H9 (cell line): Measurements from ENCODE around the gene RANBP9. TPM values are rescaled to one million over a fixed set of nuclear protein-coding genes. Genes with fewer than 3 reads are reported as not detected.

ENCODE experiments used
- DNase-seq: peaks from one replicate; pipeline ENCODE4 v3.0.0-alpha.2; 2017
- H2AFZ ChIP-seq: one replicate; pipeline ENCODE4 v1.6.1; 2013; ENCODE audit warnings: mild to moderate bottlenecking, low read length, control low read depth, moderate library complexity
- H2AK5ac ChIP-seq: 2 replicates; pipeline ENCODE4 v1.6.1; 2013; ENCODE audit warnings: low read length, control low read depth, mixed read lengths; ENCODE audit not compliant: insufficient read length
- H2BK120ac ChIP-seq: one replicate; pipeline ENCODE4 v1.6.1; 2013; ENCODE audit warnings: low read depth, mild to moderate bottlenecking, low read length, control low read depth, inconsistent platforms; ENCODE audit not compliant: poor library complexity, severe bottlenecking
- H2BK12ac ChIP-seq: 2 replicates; pipeline ENCODE4 v1.6.1; 2013; ENCODE audit warnings: low read length, control low read depth, mixed read lengths, low read depth; ENCODE audit not compliant: insufficient read length
- H2BK15ac ChIP-seq: 2 replicates; pipeline ENCODE4 v1.6.1; 2013; ENCODE audit warnings: low read depth, low read length, control low read depth
- H2BK20ac ChIP-seq: one replicate; pipeline ENCODE4 v1.6.1; 2013; ENCODE audit warnings: low read depth, mild to moderate bottlenecking, low read length, control low read depth, inconsistent platforms; ENCODE audit not compliant: poor library complexity, severe bottlenecking
- H2BK5ac ChIP-seq: 2 replicates; pipeline ENCODE4 v1.6.1; 2013; ENCODE audit warnings: low read length, control low read depth, mixed read lengths; ENCODE audit not compliant: insufficient read length
- H3K14ac ChIP-seq: 2 replicates; pipeline ENCODE4 v1.6.1; 2013; ENCODE audit warnings: low read length, control low read depth; ENCODE audit not compliant: insufficient read depth
- H3K18ac ChIP-seq: 2 replicates; pipeline ENCODE4 v1.6.1; 2013; ENCODE audit warnings: low read depth, mild to moderate bottlenecking, mixed read lengths, low read length, control low read depth; ENCODE audit not compliant: insufficient read length
- H3K23ac ChIP-seq: 2 replicates; pipeline ENCODE4 v1.6.1; 2013; ENCODE audit warnings: low read length, control low read depth, mixed read lengths, low read depth; ENCODE audit not compliant: insufficient read length
- H3K23me2 ChIP-seq: 2 replicates; pipeline ENCODE4 v1.6.1; 2013; ENCODE audit warnings: low read depth, mild to moderate bottlenecking, mixed read lengths, low read length, control low read depth; ENCODE audit not compliant: insufficient read length, poor library complexity, severe bottlenecking
- H3K27ac ChIP-seq: 2 replicates; pipeline ENCODE4 v1.5.1; 2013; ENCODE audit warnings: low read length, control low read depth, mixed read lengths, low read depth; ENCODE audit not compliant: insufficient read length
- H3K27me3 ChIP-seq: 2 replicates; pipeline ENCODE4 v1.6.1; 2013; ENCODE audit warnings: low read length, control low read depth, inconsistent platforms; ENCODE audit not compliant: insufficient read depth
- H3K4ac ChIP-seq: 2 replicates; pipeline ENCODE4 v1.6.1; 2013; ENCODE audit warnings: low read depth, mild to moderate bottlenecking, control low read depth, inconsistent platforms, low read length, moderate library complexity
- H3K4me1 ChIP-seq: 2 replicates; pipeline ENCODE4 v1.6.1; 2013; ENCODE audit warnings: low read length, control low read depth, inconsistent platforms; ENCODE audit not compliant: insufficient read depth
- H3K4me2 ChIP-seq: 2 replicates; pipeline ENCODE4 v1.6.1; 2013; ENCODE audit warnings: low read length, control low read depth, mixed read lengths; ENCODE audit not compliant: insufficient read length, insufficient read depth
- H3K56ac ChIP-seq: 2 replicates; pipeline ENCODE4 v1.6.1; 2013; ENCODE audit warnings: low read depth, mild to moderate bottlenecking, mixed read lengths, low read length, control low read depth; ENCODE audit not compliant: insufficient read length
- H3K79me1 ChIP-seq: 2 replicates; pipeline ENCODE4 v1.6.1; 2013; ENCODE audit warnings: low read depth, mild to moderate bottlenecking, moderate library complexity, low read length, control low read depth, inconsistent platforms; ENCODE audit not compliant: insufficient read depth, poor library complexity, severe bottlenecking
- H3K79me2 ChIP-seq: 2 replicates; pipeline ENCODE4 v1.6.1; 2013; ENCODE audit warnings: low read length, control low read depth, inconsistent platforms; ENCODE audit not compliant: insufficient read depth
- H3K9ac ChIP-seq: 2 replicates; pipeline ENCODE4 v1.6.1; 2013; ENCODE audit warnings: low read length, control low read depth, mixed read lengths; ENCODE audit not compliant: insufficient read length; ENCODE audit errors: extremely low read depth
- H3K9me3 ChIP-seq: one replicate; pipeline ENCODE4 v1.6.1; 2013; ENCODE audit warnings: low read depth, low read length, inconsistent platforms; ENCODE audit not compliant: control insufficient read depth
- H3T11ph ChIP-seq: one replicate; pipeline ENCODE4 v1.6.1; 2013; ENCODE audit warnings: mild to moderate bottlenecking, low read length, control low read depth, inconsistent platforms
- H4K20me1 ChIP-seq: one replicate; pipeline ENCODE4 v1.6.1; 2013; ENCODE audit not compliant: control insufficient read depth, insufficient read length, insufficient read depth
- H4K5ac ChIP-seq: 2 replicates; pipeline ENCODE4 v1.6.1; 2013; ENCODE audit warnings: low read depth, mild to moderate bottlenecking, mixed read lengths, low read length, control low read depth; ENCODE audit not compliant: insufficient read length
- H4K8ac ChIP-seq: replicated peaks from 2 replicates; pipeline ENCODE4 v1.6.1; 2013; ENCODE audit warnings: low read length, control low read depth, mixed read lengths, low read depth; ENCODE audit not compliant: insufficient read length
- H4K91ac ChIP-seq: 2 replicates; pipeline ENCODE4 v1.6.1; 2013; ENCODE audit warnings: low read depth, mild to moderate bottlenecking, moderate library complexity, mixed read lengths, low read length, control low read depth; ENCODE audit not compliant: insufficient read length
- H3K27ac Mint-ChIP-seq, 3 experiments: 2 replicates in 2 of 3; 3 replicates in 1 of 3; pipeline ENCODE4 v1.8.0; 2020 to 2021; ENCODE audit warnings: mixed read lengths in 3 of 3, mild to moderate bottlenecking in 1 of 3, moderate library complexity in 1 of 3
- H3K27me3 Mint-ChIP-seq: 2 replicates; pipeline ENCODE4 v1.8.0; 2021; ENCODE audit warnings: low read depth, mild to moderate bottlenecking, moderate library complexity, mixed read lengths
- H3K36me3 Mint-ChIP-seq, 3 experiments: 2 replicates in 2 of 3; 3 replicates in 1 of 3; pipeline ENCODE4 v1.8.0; 2020 to 2021; ENCODE audit warnings: low read depth in 3 of 3, mixed read lengths in 3 of 3; ENCODE audit not compliant: insufficient read depth in 1 of 3
- H3K4me1 Mint-ChIP-seq, 2 experiments: 2 replicates each; pipeline ENCODE4 v1.8.0; 2020; ENCODE audit warnings: mixed read lengths in 2 of 2
- H3K4me3 Mint-ChIP-seq, 2 experiments: 2 replicates in 1 of 2; 3 replicates in 1 of 2; pipeline ENCODE4 v1.8.0; 2020 to 2021; ENCODE audit warnings: mild to moderate bottlenecking in 2 of 2, mixed read lengths in 2 of 2, moderate library complexity in 1 of 2
- H3K9me3 Mint-ChIP-seq, 2 experiments: 2 replicates in 1 of 2; 3 replicates in 1 of 2; pipeline ENCODE4 v1.8.0; 2020; ENCODE audit warnings: mild to moderate bottlenecking in 2 of 2, mixed read lengths in 2 of 2, moderate library complexity in 1 of 2
- WGBS: extraction: QIAGEN DNeasy Blood & Tissue Kit; methylation state at CpG from one replicate; pipeline ENCODE4 v1.1.7; 2013; ENCODE audit warnings: missing lambda C conversion rate, low lambda C conversion rate, mixed read lengths; ENCODE audit not compliant: insufficient read length; ENCODE audit errors: extremely low coverage; 5-methylcytosine and 5-hydroxymethylcytosine counted together
- total RNA-seq: library from RNA; stranded (reverse); gene quantifications from 2 replicates; pipeline ENCODE4 v1.2.1, GENCODE V29; 2021
- TF ChIP-seq, protein P1 (sequence below): fragments of 200-600 bp; sonication (generic); conservative IDR thresholded peaks from 3 replicates; pipeline ENCODE4 v1.8.0; 2021; ENCODE audit warnings: antibody characterized with exemption, mild to moderate bottlenecking

RANBP9 gene
- total RNA-seq, 1 experiment from 2014 or later, result 37.2 TPM

- Histone ChIP-seq H2BK15ac (no peak overlapping the region), H2BK20ac (no peak overlapping the region), H3K4me1 (no peaks in the 10 kb centered on the region; the same call in 1 of the 2 replicates), H4K91ac (no peak overlapping the region), H3K23ac (no peak overlapping the region), H3K79me2 (no peaks in the 10 kb centered on the region; the same call in 1 of the 2 replicates), H3K79me1 (no peaks in the 10 kb centered on the region), H4K20me1 (no peaks in the 10 kb centered on the region), H2AK5ac (no peak overlapping the region), H2BK12ac (no peak overlapping the region), H3K4ac (no peak overlapping the region), H2AFZ (no peak overlapping the region), H4K5ac (no peak overlapping the region), H2BK120ac (no peak overlapping the region), H3K27me3 (no peaks in the 10 kb centered on the region), H2BK5ac (no peak overlapping the region), H3K27ac (no peak overlapping the region), H4K8ac (no peak overlapping the region), H3K18ac (no peak overlapping the region), H3T11ph (no peak overlapping the region), H3K14ac (no peak overlapping the region), H3K56ac (no peak overlapping the region), H3K23me2 (peaks cover 11% of the 10 kb centered on the region), H3K9ac (no peak overlapping the region), H3K4me2 (no peak overlapping the region), H3K9me3 (no peaks in the 10 kb centered on the region)
- Mint-ChIP-seq H3K4me1 (peaks cover 29 to 30% of the 10 kb centered on the region in 2 experiments), H3K27me3 (no peaks in the 10 kb centered on the region), H3K36me3 (no peaks in the 10 kb centered on the region), H3K4me3 (no peak overlapping the region), H3K27ac (peak overlapping the region in 1 of 3 experiments; percentile 52; a peak in 1 of 7 replicates), H3K9me3 (peaks cover 4 to 7% of the 10 kb centered on the region in 2 experiments; a peak in 3 of 5 replicates)
- TF ChIP-seq, protein P1, sequence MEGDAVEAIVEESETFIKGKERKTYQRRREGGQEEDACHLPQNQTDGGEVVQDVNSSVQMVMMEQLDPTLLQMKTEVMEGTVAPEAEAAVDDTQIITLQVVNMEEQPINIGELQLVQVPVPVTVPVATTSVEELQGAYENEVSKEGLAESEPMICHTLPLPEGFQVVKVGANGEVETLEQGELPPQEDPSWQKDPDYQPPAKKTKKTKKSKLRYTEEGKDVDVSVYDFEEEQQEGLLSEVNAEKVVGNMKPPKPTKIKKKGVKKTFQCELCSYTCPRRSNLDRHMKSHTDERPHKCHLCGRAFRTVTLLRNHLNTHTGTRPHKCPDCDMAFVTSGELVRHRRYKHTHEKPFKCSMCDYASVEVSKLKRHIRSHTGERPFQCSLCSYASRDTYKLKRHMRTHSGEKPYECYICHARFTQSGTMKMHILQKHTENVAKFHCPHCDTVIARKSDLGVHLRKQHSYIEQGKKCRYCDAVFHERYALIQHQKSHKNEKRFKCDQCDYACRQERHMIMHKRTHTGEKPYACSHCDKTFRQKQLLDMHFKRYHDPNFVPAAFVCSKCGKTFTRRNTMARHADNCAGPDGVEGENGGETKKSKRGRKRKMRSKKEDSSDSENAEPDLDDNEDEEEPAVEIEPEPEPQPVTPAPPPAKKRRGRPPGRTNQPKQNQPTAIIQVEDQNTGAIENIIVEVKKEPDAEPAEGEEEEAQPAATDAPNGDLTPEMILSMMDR, result no peak
- no CpG with 5 or more reads among the region's 7 CpGs for WGBS
- no peak for DNase-seq
These were observed 139.4 kb downstream of the RANBP9 start for GRCh38 chr6:13572240-13572639.

Other genes starting within 250 kb of the RANBP9 start
- 6.1 TPM in 2 replicates for gene GFOD1, start 224.2 kb downstream of the RANBP9 start, total RNA-seq
- gene SIRT5, start 137.2 kb downstream of the RANBP9 start, total RNA-seq, result 14.3 and 14.6 TPM in 2 replicates
- 70.5 and 72.1 TPM in 2 replicates for gene NOL7, start 96.5 kb downstream of the RANBP9 start, total RNA-seq
- gene MCUR1, start 102.7 kb upstream of the RANBP9 start, total RNA-seq, result 32.0 and 35.4 TPM in 2 replicates
- gene RNF182, start 213.1 kb upstream of the RANBP9 start, total RNA-seq, result 3.5 and 3.7 TPM in 2 replicates